ENCODE measurements around the gene WDR49.
A peak's percentile ranks its signal among the peaks of the same experiment; 100 is the strongest.
"Not testable (repeated sequence)": the region's sequence is repeated elsewhere in the genome, so short reads cannot be mapped to it uniquely, and the experiment has no call there.

Gene WDR49

GRCh38 chr3:167653760-167654159, at the start of gene WDR49:
Gene WDR49 (minus strand): TSS chr3:167653942. CDS start chr3:167653425, 517 bp downstream.
- no peak for DNase-seq

GRCh38 chr3:167700926-167701325, 47.2 kb upstream of the WDR49 start:
- no peak for DNase-seq

DNA sequence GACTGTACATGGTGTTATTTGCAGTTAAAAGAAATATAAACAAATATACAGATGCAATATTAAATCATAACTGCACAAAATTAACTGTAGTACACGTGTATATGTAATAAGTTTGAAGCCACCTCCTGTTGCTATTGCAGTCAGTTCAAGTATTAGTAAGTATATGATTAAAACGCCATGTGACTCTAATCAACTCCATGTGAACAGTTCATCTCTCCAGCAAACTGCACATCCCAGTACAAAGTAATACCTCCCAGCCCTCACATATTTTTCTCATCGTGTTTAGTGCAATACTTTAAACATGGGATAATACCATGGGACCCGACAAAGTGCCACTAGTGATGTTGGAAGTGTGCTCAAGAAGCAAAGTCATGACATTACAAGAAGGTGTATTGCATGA, 46.3 kb upstream of the WDR49 start:
- DNase-seq, result peak; percentile 10

- no peak for DNase-seq
Measured at GRCh38 chr3:167694121-167694520, 40.4 kb upstream of the WDR49 start.

DNA sequence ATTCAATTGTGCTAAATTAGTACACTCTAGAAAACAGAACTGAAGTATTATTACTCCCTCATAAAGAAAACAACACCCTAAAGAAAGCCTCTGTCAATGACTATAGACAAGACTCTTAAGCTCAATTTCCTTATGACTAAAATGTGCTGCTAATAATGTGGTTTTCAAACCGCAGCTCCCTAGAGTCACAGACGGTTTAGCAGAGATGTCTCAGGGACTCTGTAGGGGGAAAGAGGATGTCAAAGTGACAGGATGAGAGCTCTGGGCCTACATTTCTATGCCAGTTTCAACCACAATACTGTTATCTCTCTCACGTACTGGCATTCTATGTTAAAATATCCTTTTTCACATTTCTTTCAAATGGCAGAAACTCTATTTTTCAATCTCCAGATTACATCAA, 37.6 kb upstream of the WDR49 start:
- DNase-seq, result peak; percentile 46

DNA sequence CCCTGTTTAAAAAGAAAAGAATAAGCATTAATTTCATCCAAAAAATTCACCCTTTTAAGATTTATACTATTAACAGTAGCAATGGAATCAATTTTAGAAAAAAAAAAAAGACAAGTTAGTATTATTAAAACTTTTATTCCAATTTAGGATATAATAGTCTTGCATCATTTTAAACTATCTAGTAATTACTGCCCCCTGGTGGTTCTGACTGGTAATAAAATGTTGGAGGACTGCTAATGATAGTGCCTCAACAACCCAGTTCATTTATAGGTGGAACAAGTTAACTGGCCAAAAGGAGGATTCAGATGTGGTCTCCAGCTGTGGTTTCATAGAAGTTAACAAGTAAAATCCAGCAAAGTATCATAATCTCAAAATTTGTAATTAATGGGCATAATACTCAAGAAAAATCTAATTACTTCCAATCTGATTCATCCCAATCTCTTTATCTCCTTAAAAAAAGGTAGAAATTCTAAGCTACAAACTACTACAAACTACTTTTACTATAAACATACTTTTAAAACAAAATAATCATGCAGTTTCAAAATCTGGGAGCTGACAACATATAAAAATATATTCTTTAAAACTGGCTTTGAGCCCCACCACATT, 30.7 kb upstream of the WDR49 start:
- DNase-seq, result peak; percentile 60

- no peak for DNase-seq
Measured at GRCh38 chr3:167679526-167679925, 25.8 kb upstream of the WDR49 start.

GRCh38 chr3:167675848-167676247, 22.1 kb upstream of the WDR49 start:
- DNase-seq, result no peak

DNA sequence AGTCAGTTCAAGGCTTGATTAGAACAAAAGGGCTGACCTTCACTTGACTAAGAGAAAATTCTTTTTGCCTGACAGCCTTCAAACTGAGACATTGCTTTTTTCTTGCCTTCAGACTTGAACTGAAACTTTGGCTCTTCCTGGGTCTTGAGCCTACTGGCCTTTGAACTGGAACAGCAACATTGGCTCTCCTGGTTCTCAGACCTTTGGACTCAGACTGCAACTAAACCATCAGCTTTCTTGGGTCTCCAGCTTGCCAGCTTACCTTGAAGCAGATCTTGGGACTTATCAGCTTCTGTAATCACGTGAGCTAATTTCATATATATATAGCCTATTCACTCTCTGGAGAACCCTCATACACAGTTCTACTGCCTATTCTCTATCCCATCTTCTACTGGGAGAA, 19.5 kb upstream of the WDR49 start:
- DNase-seq, result no peak

GRCh38 chr3:167671878-167672427, 18.2 kb upstream of the WDR49 start:
- no peak for DNase-seq

DNA sequence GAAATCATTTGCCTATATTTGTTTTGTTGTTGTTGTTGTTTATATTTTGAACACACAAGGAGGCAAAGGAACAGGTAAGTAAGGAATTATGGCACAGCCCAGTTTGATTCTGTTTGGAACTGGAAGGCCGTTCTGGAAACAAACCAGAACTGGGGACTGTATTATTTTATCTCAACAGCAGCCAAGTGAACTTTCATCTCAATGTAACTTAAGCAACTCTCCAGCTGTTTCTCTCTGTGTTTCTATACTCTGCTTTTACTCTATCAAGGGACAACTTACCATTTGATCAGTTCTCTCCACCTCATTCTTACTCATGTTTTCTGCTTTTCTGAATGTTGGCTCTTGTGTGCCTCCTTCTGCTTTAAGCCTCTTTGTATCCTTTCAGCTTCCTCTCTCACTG, 16.0 kb upstream of the WDR49 start:
- DNase-seq, result no peak

GRCh38 chr3:167668651-167669050, 14.9 kb upstream of the WDR49 start:
- no peak for DNase-seq

DNA sequence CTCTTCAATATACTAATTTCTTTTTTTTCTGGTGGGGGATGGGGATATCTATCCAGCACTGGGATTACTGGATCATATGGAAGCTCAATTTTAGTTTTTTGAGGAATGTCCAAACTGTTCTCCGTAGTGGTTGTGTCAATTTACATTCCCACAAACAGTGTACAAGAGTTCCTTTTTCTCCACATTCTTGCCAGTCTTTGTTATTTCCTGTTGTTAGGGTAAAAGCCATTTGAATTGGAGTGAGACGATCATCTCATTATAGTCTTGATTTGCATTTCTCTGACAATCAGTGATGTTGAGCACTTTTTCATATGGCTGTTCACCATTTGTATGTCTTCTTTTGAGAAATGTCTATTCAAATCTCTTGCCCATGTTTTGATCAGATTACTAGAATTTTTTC, 12.8 kb upstream of the WDR49 start:
- no peak for DNase-seq

DNA sequence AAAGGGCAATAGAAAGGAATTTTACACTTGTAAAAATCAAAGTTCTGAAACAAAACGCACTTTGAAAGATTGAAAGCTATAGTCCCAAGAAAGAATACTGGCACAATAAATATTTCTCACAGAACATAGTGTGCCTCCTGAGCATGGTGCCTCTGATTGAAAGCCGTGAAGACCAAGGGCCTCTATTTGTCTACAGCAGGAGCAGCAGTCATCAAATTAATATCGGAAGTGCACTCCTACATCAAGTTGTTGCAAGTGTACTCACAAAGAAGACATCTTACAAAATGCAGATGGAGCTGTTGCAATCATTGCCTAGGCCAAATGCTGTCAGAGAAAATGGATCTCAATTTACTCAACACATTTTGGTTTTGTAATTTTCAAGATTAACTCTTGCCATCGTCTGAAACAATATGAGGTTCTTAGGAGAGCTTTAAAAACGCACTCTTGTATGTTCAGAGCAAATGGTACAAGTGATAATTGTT, 9.2 kb upstream of the WDR49 start:
- no peak for DNase-seq

- DNase-seq, result no peak
Measured at GRCh38 chr3:167657684-167658225, 4.0 kb upstream of the WDR49 start.

GRCh38 chr3:167656821-167657220, 3.1 kb upstream of the WDR49 start:
- DNase-seq, result no peak

- no peak for DNase-seq
Measured at GRCh38 chr3:167653155-167653554, 587 bp downstream of the WDR49 start.

GRCh38 chr3:167651826-167652225, 1.9 kb downstream of the WDR49 start:
- DNase-seq, result no peak

- DNase-seq, result no peak
Measured at GRCh38 chr3:167650459-167650858, 3.3 kb downstream of the WDR49 start.

- no peak for DNase-seq
Measured at GRCh38 chr3:167649746-167650145, 4.0 kb downstream of the WDR49 start.

DNA sequence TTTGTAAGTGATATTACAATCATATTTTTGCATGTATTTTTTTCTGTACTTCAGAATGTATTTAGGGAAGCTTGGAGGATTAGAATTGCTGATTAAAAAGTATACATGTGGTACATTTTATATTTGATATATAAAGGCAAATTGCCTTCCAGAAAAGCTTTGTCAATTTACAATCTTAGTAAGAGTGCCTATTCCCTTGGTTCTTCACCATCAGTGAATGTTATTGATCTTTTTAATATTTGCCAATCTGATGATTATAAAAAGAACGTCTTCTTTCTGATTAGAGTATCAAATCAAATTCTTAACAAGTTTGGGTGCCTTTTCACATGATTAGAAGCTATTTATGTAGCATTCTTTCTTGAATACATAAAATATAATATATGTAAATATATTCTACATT, 9.1 kb downstream of the WDR49 start:
- no peak for DNase-seq

GRCh38 chr3:167631471-167631870, 22.3 kb downstream of the WDR49 start:
- no peak for DNase-seq

- DNase-seq, result no peak
Measured at GRCh38 chr3:167626490-167626889, 27.3 kb downstream of the WDR49 start.

- DNase-seq, result no peak
Measured at GRCh38 chr3:167615030-167615429, 38.7 kb downstream of the WDR49 start.

DNA sequence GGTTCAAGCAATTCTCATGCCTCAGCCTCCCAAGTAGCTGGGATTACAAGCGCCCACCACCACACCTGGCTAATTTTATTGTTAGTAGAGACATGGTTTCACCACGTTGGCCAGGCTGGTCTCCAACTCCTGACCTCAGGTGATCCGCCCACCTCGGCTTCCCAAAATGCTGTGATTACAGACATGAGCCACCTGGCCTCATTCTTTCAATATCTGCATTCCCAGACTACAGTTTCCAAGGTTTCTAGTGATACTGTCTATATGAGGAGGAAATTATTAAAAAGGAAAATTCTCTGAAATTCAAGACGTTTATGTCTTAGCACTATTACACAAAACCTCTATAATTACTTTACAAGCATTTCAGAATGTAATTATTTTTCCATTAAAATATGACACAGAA, 39.5 kb downstream of the WDR49 start:
- not testable (repeated sequence) for DNase-seq
